Mononuclear cell (primary cell): ENCODE measurements around the gene KCNK3. TPM values are rescaled to one million over a fixed set of nuclear protein-coding genes. Genes with fewer than 3 reads are reported as not detected.

Source experiments
- H3K27me3 ChIP-seq: 2 replicates; pipeline ENCODE4 v1.6.0; 2011; ENCODE audit warnings: low read length, control low read depth; ENCODE audit not compliant: insufficient read depth
- H3K4me1 ChIP-seq: 2 replicates; pipeline ENCODE4 v1.5.1; 2011; ENCODE audit warnings: mild to moderate bottlenecking, low read length, control low read depth; ENCODE audit not compliant: insufficient read depth
- H3K4me3 ChIP-seq: 2 replicates; pipeline ENCODE4 v1.5.1; 2011; ENCODE audit warnings: mild to moderate bottlenecking, low read length, moderate library complexity
- H3K9me3 ChIP-seq: 2 replicates; pipeline ENCODE4 v1.5.1; 2011; ENCODE audit warnings: low read depth, mild to moderate bottlenecking, control low read depth, low read length
- total RNA-seq: library from RNA; depleted of rRNA; stranded (reverse); fragments of >200 nt; gene quantifications from one replicate; pipeline ENCODE4 v1.2.3, GENCODE V29; 2012

The KCNK3 gene
- 0.21 TPM for total RNA-seq

DNA sequence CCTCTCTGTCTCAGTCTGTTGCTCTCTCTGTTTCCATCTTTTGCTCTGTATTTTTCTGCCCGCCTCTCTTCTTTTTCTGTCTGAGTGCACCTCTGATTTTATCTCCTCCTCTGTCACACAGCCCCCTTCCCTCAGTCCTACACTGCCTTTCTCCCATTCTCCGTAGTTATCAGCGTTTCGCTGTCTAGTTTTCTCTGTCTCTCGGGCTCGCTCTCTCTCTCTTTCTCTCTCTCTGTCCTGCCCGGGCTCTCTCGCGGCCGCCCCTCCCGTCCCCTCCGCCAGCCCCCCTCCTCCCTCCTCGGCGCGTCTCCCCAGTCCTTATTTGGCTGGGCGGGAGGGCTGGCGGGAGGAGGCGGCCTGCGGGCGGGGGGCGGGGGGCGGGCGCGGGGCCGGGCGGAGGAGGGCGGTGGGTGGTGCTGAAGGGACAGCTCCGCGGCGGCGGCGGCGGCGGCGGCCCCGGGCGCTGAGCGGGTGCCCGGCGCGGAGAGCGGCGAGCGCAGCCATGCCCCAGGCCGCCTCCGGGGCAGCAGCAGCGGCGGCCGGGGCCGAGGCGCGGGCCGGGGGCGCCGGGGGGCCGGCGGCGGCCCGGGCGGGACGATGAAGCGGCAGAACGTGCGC lies at the start of gene KCNK3:
TSS of gene KCNK3 (plus strand) at position 444 of the 618 bp plus-strand sequence. CDS start at position 598, 154 bp downstream.
- Histone ChIP-seq H3K4me3 (no peak within 1 kb of the TSS), H3K9me3 (no peaks in the 10 kb centered on the region), H3K27me3 (peaks cover 51% of the 10 kb centered on the region), H3K4me1 (no peaks in the 10 kb centered on the region)

DNA sequence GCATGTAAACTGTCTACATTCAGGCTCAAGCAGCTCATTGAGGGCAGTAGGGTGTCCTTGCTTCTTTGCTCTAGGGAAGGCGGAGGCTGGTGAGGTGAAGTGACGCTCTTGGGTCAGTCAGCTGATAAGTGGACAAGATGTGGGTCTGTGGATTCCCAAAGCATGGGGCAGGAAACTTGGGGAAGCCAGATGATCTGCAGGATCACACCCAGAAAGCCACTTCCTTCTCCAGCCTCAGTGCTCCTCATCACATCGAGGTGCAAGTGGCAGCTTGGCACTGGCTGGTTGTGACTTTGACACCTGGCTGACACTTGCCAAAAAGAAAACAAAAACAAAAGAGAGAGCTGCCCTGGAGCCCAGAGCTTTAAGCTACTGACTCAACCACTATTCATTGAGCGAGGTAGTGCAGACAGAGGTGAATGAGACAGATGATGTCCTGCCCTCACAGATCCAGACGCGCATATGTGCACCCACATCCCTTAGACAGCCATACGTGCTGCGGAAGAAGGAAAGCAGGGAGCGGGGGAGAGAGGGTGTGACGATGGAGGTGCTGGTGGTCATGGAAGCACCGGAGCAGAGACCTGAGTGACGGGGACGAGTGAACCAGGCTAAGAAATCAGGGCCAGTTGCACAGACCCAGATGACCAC lies 48.2 kb upstream of the KCNK3 start:
- Histone ChIP-seq H3K9me3 (no peaks in the 10 kb centered on the region), H3K4me1 (no peaks in the 10 kb centered on the region), H3K27me3 (peaks cover 6% of the 10 kb centered on the region), H3K4me3 (no peak overlapping the region)

DNA sequence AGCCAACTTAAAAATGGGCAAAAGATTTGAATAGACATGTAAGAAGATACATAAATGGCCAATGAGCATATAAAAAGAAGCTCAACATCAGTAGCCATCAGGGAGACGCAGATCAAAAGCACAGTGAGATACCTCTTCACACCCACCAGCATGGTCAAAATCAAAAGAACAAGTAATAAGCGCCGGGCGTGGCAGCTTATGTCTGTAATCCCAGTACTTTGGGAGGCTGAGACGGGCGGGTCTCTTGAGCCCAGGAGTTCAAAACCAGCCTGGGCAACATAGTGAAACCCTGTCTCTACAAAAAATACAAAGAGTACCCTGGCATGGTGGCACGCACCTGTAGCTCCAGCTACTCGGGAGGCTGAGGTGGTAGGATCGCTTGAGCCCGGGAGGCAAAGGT lies 46.8 kb upstream of the KCNK3 start:
- H3K27me3 ChIP-seq, result peaks cover 6% of the 10 kb centered on the region
- no peak overlapping the region for H3K4me3 ChIP-seq
- no peaks in the 10 kb centered on the region for H3K4me1 ChIP-seq
- H3K9me3 ChIP-seq, result no peaks in the 10 kb centered on the region

DNA sequence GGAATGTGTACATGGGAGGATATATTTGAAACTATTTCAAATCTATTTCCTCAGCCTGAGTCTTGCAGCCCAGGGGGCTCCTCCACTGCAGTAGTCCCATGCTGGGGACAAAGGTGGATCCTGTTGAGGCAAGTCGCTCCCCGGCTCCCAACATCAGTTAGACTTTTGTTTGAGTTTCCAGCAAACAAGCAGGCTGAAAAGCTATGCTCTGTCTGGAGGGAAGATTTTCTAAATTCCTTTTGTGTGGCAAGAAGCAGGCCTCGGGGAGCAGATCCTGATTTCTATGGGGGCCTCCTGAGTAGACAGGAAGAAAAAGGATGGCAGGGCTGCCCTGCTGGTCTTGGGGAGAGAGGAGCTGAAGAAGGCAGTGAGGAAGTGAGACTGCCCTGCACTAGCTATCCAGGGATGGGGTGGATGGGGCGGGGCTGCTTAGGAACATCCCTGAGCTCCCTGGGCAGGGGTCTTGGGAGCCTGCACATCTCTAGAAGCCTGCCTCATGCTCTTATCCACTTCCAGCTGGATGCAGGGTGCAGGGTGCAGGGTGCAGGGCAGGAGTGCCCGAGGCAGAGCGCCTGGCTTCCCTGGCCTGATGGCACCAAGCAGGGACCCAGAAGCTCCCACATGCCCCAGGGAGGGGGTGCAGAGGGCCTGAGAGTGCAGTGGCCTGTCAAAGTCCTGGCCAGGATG lies 45.4 kb upstream of the KCNK3 start:
- Histone ChIP-seq H3K4me3 (no peak overlapping the region), H3K4me1 (no peaks in the 10 kb centered on the region), H3K9me3 (no peaks in the 10 kb centered on the region), H3K27me3 (peaks cover 6% of the 10 kb centered on the region)

DNA sequence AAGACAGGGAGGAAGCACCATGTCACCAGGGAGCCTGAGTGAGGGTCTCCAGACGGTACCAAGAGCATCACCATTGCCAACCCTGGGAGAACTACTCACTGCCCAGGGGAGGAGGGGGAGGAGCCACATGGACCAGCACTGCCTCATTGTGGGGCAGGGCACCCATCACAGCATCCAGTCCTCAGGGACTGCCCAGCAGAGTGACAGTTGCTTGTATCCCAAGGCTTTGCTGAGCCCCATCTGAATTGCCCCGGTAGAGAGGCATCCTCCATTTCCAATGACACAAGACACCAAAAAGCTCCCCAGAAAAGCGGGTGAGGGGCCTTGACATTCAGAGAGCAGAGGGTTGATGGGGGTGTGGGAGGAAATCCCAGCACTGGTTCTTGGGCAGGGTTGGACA lies 44.5 kb upstream of the KCNK3 start:
- Histone ChIP-seq H3K4me1 (no peaks in the 10 kb centered on the region), H3K9me3 (no peaks in the 10 kb centered on the region), H3K4me3 (no peak overlapping the region), H3K27me3 (peaks cover 6% of the 10 kb centered on the region)

DNA sequence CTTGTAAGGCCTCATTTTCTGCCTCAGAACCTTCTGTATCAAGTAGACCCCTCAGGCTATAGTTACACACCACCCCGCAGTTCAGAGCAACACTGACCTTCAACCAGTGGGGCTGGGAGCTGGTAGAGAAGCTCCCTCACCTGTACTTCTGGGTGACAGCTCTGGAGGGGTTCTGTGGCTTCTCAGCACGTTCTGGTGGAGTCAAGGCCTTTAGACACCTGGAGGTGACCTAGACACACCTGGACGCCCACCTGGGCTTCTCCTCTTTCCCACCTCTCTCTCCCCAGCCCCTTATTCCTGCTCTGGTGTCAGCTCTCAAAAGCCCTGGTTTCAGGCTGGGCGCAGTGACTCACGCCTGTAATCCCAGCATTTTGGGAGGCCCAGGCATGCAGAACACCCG lies 44.0 kb upstream of the KCNK3 start:
- H3K27me3 ChIP-seq, result peaks cover 6% of the 10 kb centered on the region
- H3K4me3 ChIP-seq, result no peak overlapping the region
- H3K4me1 ChIP-seq, result no peaks in the 10 kb centered on the region
- H3K9me3 ChIP-seq, result no peaks in the 10 kb centered on the region

DNA sequence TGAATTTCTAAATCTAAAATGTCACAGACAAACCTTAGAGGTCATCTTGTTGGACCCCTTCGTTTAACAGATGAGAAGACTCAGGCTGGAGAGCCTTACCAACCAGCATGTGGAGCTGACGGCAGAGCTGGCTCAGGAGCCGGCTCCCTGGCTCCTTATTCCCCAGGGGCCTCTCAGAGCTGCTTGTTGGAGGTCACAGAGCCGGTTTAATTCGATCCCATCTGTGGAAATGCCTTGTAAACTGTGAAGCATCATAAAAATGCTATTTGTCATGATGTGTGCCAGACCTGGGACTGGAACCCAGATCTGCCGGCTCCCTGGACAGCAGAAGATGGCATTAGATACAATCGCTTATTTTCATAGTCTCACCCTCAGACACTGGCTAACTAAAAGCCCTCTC lies 43.2 kb upstream of the KCNK3 start:
- Histone ChIP-seq H3K4me3 (no peak overlapping the region), H3K4me1 (no peaks in the 10 kb centered on the region), H3K9me3 (no peaks in the 10 kb centered on the region), H3K27me3 (peaks cover 6% of the 10 kb centered on the region)

DNA sequence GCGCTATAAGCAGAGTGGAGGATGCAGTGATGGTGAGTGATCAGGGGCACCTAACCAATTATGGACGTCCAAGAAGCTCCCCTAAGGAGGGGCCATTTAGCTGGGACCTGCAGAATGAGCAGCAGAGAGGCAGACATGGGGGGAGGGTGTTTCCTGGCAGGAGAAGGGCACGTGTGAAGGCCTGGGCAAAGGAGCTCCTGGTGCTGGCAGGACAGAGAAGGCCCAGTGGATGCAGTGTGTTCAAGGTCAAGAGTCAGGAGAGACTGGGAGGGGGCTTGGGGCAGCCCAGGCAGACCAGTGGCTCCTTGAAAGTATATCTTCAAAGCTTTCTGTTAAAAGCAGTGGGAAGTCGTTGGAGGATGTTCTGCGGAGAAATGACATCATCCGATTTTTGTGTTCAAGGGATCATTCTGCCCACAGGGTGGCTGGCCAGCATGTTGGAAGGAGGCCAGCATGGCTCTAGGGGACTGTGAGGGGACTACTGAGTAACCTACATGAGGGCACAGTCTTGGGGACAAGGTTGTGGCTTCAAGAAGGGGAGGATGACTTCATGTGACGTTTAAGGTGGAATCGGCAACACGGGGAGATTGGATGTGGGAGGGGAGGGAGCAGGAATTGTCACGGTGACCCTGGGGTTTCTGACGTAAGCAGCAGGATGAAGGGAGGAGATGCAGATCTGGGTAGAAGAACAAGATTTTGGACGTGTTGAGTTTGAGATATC lies 42.4 kb upstream of the KCNK3 start:
- Histone ChIP-seq H3K4me1 (no peaks in the 10 kb centered on the region), H3K4me3 (no peak overlapping the region)

DNA sequence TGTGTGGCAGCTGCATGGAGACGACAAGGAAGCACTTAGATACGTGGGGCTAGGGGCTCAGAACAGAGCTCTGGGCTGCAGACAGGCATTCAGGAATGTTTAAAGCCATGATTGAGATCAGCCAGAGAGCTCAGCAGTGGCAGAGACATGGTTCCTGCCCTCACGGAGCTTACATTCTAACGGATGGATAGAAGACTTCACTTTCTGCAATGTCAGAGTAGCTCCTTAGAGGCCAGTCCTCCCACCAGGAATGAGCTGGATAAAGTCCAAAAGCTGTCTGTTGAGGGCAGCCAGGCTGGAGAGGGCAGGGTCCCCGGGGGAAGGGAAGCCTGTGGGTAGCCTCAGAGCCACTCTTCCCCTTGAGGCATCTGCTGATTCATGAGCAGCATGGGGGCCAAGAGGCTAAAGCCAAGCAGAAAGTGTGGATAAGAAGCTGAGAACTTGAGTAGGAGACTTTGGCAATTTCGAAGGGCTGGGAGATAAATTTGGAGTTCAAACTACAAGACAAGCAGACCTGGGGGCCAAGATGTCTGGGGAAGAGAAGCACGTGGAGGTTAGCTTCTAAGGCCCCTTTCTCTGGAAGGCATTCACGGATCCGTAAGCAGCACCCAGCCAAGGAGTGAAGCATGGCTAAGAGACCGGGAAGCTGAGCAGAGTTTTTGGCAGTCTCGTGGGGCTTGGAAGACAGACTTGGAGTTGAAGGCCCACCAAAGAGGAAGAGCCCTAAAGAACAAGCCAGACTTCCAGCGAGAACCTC lies 41.6 kb upstream of the KCNK3 start:
- Histone ChIP-seq H3K9me3 (no peaks in the 10 kb centered on the region), H3K27me3 (no peaks in the 10 kb centered on the region), H3K4me1 (no peaks in the 10 kb centered on the region), H3K4me3 (no peak overlapping the region)

More for the DNA sequence above, 42.4 kb upstream of the KCNK3 start:
- Histone ChIP-seq H3K27me3 (peaks cover 6% of the 10 kb centered on the region), H3K9me3 (no peaks in the 10 kb centered on the region)

DNA sequence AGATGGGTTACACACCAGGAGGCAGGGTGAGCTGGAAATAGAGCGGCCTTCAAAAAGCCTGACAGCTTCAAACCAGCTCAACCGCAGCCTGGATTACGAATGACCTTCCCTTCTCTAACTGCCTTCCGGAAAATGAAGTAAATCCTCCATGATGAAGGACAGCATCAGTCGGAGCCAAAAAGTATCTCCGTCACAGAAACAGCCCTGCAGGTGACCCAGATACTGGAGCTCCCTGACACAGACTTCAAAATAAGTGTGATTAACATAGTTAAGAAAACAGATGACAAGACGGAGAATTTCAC lies 41.1 kb upstream of the KCNK3 start:
- no peak overlapping the region for H3K4me3 ChIP-seq
- no peaks in the 10 kb centered on the region for H3K9me3 ChIP-seq
- H3K4me1 ChIP-seq, result no peaks in the 10 kb centered on the region
- H3K27me3 ChIP-seq, result no peaks in the 10 kb centered on the region

DNA sequence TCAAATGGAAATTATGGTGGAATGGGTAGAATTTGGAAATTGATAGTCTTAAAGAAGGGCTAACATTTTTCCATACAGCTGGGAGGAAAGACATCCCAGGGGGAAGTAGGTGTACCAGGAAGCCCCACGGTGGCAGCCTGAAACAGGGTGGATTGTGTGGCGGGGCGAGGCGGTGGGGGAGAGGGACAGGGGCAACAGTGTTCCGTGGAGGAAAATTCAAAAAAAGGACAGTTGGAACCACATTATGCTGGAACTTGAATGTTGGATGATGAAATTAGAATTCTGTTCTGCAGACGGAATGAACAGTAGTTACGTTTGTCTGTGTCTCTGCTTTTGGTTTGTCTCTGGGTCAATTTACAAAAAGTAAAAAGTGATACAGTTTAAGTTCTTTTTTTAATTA lies 40.7 kb upstream of the KCNK3 start:
- no peaks in the 10 kb centered on the region for H3K9me3 ChIP-seq
- no peaks in the 10 kb centered on the region for H3K4me1 ChIP-seq
- no peaks in the 10 kb centered on the region for H3K27me3 ChIP-seq
- no peak overlapping the region for H3K4me3 ChIP-seq

DNA sequence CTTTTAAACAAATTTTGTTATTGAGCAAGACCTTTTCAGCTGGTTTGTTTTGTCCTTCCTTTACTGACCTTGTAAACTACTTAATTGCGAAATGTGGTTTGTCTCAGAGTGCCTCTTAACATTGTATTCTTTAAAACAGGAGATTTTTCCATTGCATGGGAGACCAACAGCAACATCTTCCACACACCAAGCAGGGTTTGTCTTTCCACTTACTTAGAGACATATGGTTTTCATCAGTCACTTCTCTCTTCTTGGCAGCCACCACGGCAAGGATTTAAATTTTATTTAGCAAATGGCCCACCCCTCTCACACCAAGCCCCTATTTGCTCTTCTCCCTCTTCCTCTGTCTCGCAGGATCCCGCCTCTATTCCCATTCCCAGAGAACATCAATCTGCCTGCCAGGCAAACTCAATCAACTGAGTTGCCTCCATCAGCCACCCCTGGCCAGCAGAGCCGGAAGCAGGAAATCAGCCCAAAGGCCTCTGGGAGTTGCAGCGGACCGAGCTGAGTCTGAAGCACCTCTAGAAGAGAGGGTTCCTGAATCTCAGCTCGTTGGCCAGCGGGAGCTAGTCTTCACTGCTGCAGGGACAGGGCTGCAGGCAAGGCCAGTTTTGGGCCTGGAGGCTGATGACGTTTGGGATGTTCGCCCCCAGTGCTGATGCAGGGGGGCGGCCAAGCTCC lies 40.0 kb upstream of the KCNK3 start:
- no peak overlapping the region for H3K4me3 ChIP-seq

DNA sequence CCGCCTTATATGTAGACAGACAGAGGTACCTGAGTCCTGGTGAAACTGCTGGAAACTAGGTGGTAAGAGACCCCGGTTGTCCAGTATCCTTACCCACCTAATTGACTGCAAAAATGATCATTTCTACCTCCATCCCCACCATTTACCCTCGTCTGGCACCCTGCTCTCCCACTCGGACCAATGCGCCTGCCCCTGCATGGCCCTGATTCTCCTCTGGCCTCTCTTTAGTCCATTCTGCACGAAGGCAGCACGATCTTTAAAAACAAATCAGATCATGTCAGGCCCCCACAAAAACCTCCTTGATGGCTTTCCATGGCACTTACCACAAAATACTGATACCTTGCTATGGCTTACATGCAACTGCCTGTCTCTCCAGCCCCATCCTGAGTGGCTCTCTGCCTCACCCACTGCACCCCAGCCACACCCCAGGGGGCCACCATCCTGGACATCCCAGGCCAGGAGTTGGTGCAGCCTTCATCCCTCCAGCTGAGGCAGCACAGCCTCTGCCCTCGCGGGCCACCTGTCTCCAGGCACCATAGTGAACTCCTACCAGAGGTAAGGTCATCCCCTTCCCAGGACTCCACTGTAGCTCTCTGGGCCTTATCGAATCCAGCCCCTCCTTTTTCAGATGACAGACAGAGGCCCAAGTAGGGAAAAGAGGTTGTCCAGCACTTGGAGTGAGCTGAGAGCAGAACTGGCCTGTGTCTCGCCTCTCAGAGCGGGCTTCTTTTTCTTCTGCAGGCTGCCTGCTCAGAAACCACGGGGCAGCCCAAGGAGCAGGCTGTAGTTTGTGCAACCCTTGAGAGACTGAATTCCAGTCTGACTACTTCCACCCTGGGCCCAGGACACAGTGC lies 39.1 kb upstream of the KCNK3 start:
- H3K9me3 ChIP-seq, result no peaks in the 10 kb centered on the region
- no peaks in the 10 kb centered on the region for H3K4me1 ChIP-seq
- H3K4me3 ChIP-seq, result no peak overlapping the region
- H3K27me3 ChIP-seq, result no peaks in the 10 kb centered on the region

More for the DNA sequence above, 40.0 kb upstream of the KCNK3 start:
- H3K27me3 ChIP-seq, result no peaks in the 10 kb centered on the region
- H3K9me3 ChIP-seq, result no peaks in the 10 kb centered on the region
- no peaks in the 10 kb centered on the region for H3K4me1 ChIP-seq

DNA sequence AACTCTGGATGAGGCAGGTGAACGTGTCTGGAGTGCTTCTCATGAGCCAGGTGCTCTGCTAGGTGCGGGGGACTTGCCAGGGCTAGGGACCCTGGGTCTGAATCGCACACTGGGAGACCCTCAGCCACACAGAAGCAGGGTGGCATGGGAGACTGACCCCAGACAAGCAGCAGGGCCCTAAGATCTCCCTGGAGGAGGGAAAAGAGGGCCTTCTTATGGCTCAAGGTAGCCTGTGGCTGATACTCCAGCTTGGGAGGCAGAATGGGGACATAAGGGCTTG lies 38.5 kb upstream of the KCNK3 start:
- Histone ChIP-seq H3K27me3 (no peaks in the 10 kb centered on the region), H3K9me3 (no peaks in the 10 kb centered on the region), H3K4me3 (no peak overlapping the region), H3K4me1 (no peaks in the 10 kb centered on the region)
